KOPT-K1 (cell line): ENCODE results near the gene RNF125.
A peak's percentile ranks its signal among the peaks of the same experiment; 100 is the strongest.
"Not testable (repeated sequence)": the region's sequence is repeated elsewhere in the genome, so short reads cannot be mapped to it uniquely, and the experiment has no call there.

ENCODE experiments used
- H3K27ac ChIP-seq: fragments of 200-600 bp; sonication (generic); 2 replicates; pipeline ENCODE4 v1.5.1; 2016; ENCODE audit warnings: antibody characterized with exemption, mild to moderate bottlenecking, low read depth, low read length; ENCODE audit not compliant: poor library complexity, severe bottlenecking
- H3K36me3 ChIP-seq: fragments of 200-600 bp; sonication (generic); 2 replicates; pipeline ENCODE4 v1.5.1; 2017; ENCODE audit warnings: antibody characterized with exemption, mild to moderate bottlenecking, low read length, moderate library complexity; ENCODE audit not compliant: insufficient read depth
- H3K9me3 ChIP-seq: fragments of 200-600 bp; sonication (generic); 2 replicates; pipeline ENCODE4 v1.5.1; 2017; ENCODE audit warnings: antibody characterized with exemption, low read length, mild to moderate bottlenecking; ENCODE audit not compliant: insufficient read depth, poor library complexity, severe bottlenecking

Gene RNF125

DNA sequence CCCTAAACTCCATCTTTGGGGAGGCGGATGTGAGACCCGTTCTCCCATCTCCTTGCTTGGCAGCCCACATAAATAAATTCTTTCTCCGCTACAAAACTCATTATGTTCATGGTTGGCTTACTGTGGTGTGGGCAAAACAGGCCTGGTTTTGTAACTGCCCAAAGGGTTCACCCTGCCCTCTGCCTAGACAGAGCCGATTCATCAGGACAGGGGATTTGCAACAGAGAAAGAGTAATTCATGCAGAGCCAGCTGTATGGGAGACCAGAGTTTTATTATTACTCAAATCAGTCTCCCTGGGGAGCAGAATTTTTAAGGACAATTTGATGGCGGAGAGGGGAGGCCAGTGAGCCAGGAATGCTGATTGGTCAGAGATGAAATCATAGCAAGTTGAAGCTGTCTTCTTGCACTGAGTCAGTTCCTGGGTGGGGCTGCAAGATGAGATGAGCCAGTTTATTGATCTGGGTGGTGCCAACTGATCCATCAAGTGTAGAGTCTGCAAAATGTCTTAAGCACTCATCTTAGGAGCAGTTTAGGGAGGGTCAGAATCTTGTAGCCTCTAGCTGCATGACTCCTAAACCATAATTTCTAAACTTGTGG is 8.4 kb upstream of the RNF125 start:
- Histone ChIP-seq H3K36me3 (no peaks in the 10 kb centered on the region), H3K9me3 (no peaks in the 10 kb centered on the region)

DNA sequence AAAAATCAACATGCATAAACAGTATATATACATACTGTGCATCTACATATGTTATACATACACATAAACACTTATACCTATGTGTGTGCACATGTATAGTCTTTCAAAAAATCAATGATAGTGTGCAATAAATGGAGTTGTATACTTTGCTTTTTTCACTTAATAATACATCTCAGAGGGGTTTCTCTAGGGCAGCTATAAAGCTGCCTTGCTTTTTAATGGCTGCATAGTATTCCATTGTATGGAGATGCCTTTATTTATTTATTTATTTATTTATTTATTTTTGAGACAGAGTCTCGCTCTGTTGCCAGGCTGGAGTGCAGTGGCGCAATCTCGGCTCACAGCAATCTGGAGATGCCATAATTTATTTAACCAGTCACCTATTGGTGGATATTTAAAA is 7.4 kb upstream of the RNF125 start:
- Histone ChIP-seq H3K36me3 (no peaks in the 10 kb centered on the region), H3K27ac (no peak overlapping the region), H3K9me3 (no peaks in the 10 kb centered on the region)

More for the DNA sequence above, 8.4 kb upstream of the RNF125 start:
- no peak overlapping the region for H3K27ac ChIP-seq

GRCh38 chr18:32019251-32019948 is 775 bp downstream of the RNF125 start:
- Histone ChIP-seq H3K9me3 (no peaks in the 10 kb centered on the region), H3K36me3 (no peaks in the 10 kb centered on the region), H3K27ac (peak overlapping the region; percentile 79)

- peak overlapping the region; percentile 79 for H3K27ac ChIP-seq
Measured at GRCh38 chr18:32019949-32020625, 1.5 kb downstream of the RNF125 start.

GRCh38 chr18:32021756-32022564 is 3.3 kb downstream of the RNF125 start:
- Histone ChIP-seq H3K36me3 (no peaks in the 10 kb centered on the region), H3K27ac (no peak overlapping the region), H3K9me3 (no peaks in the 10 kb centered on the region)

More at GRCh38 chr18:32019949-32020625, 1.5 kb downstream of the RNF125 start:
- not testable (repeated sequence) for H3K36me3 ChIP-seq, H3K9me3 ChIP-seq

GRCh38 chr18:32025744-32026143 is 7.1 kb downstream of the RNF125 start:
- Histone ChIP-seq H3K27ac (no peak overlapping the region), H3K9me3 (no peaks in the 10 kb centered on the region)

GRCh38 chr18:32026491-32027086 is 8.0 kb downstream of the RNF125 start:
- H3K36me3 ChIP-seq: no peaks in the 10 kb centered on the region
- no peak overlapping the region for H3K27ac ChIP-seq
- H3K9me3 ChIP-seq: no peaks in the 10 kb centered on the region

More at GRCh38 chr18:32025744-32026143, 7.1 kb downstream of the RNF125 start:
- no peaks in the 10 kb centered on the region for H3K36me3 ChIP-seq

DNA sequence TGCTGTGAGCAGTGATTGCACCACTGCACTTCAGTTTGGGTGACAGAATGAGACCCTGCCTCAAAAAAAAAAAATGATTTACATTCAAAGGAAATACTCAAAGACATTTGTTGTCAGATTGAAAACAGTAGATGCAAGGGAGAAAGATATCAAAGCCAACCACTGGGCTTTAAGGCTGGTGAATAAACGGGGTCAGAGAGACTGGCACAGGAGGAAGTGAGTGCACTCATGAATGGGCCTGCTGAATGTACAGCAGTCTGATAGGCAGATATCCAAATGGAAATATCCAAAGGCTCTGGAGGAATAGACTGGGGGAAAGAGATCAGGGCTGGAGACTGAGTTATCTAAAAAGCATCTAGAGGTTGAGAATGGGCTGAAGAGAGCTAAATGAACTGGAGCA is 10.9 kb downstream of the RNF125 start:
- H3K9me3 ChIP-seq: no peaks in the 10 kb centered on the region
- no peaks in the 10 kb centered on the region for H3K36me3 ChIP-seq
- H3K27ac ChIP-seq: no peak overlapping the region

DNA sequence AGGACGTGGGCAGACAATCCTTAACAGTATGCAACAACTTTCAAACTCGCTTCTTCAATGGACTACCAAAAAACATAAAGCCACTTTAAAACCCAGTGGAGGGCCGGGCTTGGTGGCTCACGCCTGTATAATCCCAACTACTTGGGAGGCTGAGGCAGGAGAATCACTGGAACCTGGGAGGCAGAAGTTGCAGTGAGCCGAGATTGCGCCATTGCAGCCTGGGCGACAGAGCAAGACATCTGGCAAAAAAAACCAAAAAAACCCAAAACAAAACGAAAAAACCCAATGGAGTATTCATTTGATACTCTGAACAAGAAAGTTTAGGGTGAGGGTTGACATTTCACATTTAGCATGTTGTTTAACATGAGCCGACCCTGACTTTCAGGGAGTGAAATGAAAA is 14.0 kb downstream of the RNF125 start:
- Histone ChIP-seq H3K27ac (no peak overlapping the region), H3K36me3 (peaks cover 4% of the 10 kb centered on the region; the same call in 1 of the 2 replicates), H3K9me3 (peaks cover 4% of the 10 kb centered on the region)

GRCh38 chr18:32036506-32037180 is 18.0 kb downstream of the RNF125 start:
- Histone ChIP-seq H3K27ac (no peak overlapping the region), H3K36me3 (peaks cover 12% of the 10 kb centered on the region; the same call in 1 of the 2 replicates), H3K9me3 (peaks cover 7% of the 10 kb centered on the region)

DNA sequence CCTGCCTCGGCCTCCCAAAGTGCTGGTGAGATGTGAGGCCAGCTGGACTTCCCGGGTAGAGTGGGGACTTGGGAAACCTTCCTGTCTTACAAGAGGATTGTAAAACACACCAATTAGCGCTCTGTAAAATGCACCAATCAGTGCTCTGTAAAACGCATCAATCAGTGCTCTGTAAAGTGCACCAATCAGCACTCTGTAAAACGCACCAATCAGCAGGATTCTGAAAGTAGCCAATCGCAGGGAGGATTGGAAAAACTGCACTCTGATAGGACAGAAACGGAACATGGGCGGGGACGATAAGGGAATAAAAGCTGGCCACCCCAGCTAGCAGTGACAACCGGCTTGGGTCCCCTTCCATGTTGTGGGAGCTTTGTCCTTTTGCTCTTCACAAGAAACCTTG is 19.0 kb downstream of the RNF125 start:
- peaks cover 12% of the 10 kb centered on the region; the same call in 1 of the 2 replicates for H3K36me3 ChIP-seq
- no peak overlapping the region for H3K27ac ChIP-seq
- H3K9me3 ChIP-seq: peaks cover 7% of the 10 kb centered on the region

DNA sequence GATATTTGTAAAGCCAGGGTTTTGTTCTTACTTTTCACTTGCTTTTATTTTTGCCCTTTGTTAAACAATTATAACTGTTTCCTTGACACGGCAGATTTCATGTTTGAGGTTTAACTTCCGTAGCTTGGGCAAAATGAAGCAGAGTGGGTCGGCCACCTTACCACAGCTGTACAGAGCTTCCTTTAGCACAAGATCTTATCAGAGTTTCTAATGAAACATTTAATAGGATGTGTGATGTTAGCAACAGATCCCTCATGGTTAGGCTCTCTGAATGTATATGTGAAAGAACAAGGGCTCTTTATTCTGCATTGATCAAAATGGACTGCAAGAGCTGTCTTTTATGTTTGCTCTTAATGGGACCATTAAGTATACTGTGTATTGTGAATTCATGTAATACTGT is 22.3 kb downstream of the RNF125 start:
- H3K27ac ChIP-seq: peak overlapping the region; percentile 74
- H3K36me3 ChIP-seq: peaks cover 12% of the 10 kb centered on the region; the same call in 1 of the 2 replicates
- H3K9me3 ChIP-seq: peaks cover 7% of the 10 kb centered on the region

DNA sequence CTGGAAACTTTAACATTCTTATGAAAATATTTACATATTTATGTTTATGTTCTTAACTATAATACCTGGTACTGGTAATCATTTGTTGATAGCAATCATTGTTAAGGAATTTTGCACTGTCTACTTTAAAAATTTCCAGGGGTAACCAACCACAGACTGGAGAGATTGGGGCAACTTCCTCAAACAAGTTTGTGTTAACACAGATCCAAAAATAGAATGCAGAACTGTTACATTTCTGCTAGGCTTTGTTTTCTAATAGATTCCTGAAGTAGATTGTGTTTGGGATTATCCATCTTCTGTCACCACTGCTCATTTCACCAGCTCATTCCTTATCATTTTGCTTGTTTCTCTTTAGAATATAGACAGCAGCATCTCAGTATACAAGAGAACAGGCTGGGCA is 23.7 kb downstream of the RNF125 start:
- Histone ChIP-seq H3K36me3 (peaks cover 12% of the 10 kb centered on the region; the same call in 1 of the 2 replicates), H3K9me3 (peaks cover 7% of the 10 kb centered on the region), H3K27ac (no peak overlapping the region)

DNA sequence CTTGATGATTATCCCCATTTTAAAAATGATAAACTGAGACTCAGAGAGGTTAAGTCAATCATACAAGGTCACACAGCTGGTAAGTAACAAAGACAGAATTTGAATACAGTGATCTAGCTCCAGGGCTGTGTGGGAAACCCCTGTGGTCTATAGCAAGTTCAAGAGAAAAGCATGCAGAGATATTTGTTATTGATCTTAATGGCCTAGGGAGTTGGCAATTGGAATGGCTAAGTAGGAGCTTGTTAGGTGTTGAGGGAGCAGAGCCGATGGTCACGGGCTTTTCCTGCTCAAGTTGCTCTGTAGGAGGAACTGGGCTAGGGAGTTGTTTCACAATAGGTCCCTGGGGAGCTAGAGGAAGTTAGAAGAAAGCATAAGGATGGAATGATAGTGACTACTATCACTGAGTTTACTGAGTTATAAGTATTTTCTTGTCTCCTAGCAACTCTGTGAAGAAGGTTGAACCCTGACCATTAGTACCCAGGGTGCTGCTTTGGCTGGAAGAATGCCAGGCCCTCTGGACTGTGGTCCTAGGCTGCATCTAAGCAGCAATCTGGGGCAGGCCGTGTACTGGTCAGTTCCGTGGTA is 30.0 kb downstream of the RNF125 start:
- no peaks in the 10 kb centered on the region for H3K36me3 ChIP-seq
- H3K9me3 ChIP-seq: no peaks in the 10 kb centered on the region
- peak overlapping the region; percentile 29 for H3K27ac ChIP-seq
